ENCODE measurements around the gene KRT9. TPM values are rescaled to one million over a fixed set of nuclear protein-coding genes. Genes with fewer than 3 reads are reported as not detected.

KRT9 gene
- total and polyA plus RNA-seq, 4 donors: 0.11 TPM; not detected in 3

Other genes with a start within 250 kb of the KRT9 start
- gene KRT33A, start 221.2 kb downstream of the KRT9 start, total RNA-seq: not detected
- gene KRT33A, start 221.2 kb downstream of the KRT9 start, polyA plus RNA-seq (ENCODE audit: insufficient read length in 2 of 2): not detected
- gene KRT33B, start 202.2 kb downstream of the KRT9 start, total RNA-seq: under 1 TPM in 1 of 2 donors, not detected in 1; 0.20 TPM
- gene KRT33B, start 202.2 kb downstream of the KRT9 start, polyA plus RNA-seq (ENCODE audit: insufficient read length in 2 of 2): under 1 TPM in 1 of 2 donors, not detected in 1; 0.44 TPM
- gene KRT34, start 189.8 kb downstream of the KRT9 start, total RNA-seq: not detected
- not detected for gene KRT34, start 189.8 kb downstream of the KRT9 start, polyA plus RNA-seq (ENCODE audit: insufficient read length in 2 of 2)
- under 1 TPM in 1 of 2 donors, not detected in 1; 0.11 TPM for gene KRT31, start 174.5 kb downstream of the KRT9 start, total RNA-seq
- under 1 TPM in 1 of 2 donors, not detected in 1; 0.15 TPM for gene KRT31, start 174.5 kb downstream of the KRT9 start, polyA plus RNA-seq (ENCODE audit: insufficient read length in 2 of 2)
- gene KRT37, start 147.5 kb downstream of the KRT9 start, total RNA-seq: not detected
- gene KRT37, start 147.5 kb downstream of the KRT9 start, polyA plus RNA-seq (ENCODE audit: insufficient read length in 2 of 2): not detected
- gene KRT38, start 131.1 kb downstream of the KRT9 start, total RNA-seq: not detected
- gene KRT38, start 131.1 kb downstream of the KRT9 start, polyA plus RNA-seq (ENCODE audit: insufficient read length in 2 of 2): not detected
- not detected for gene KRT32, start 104.7 kb downstream of the KRT9 start, total RNA-seq
- not detected for gene KRT32, start 104.7 kb downstream of the KRT9 start, polyA plus RNA-seq (ENCODE audit: insufficient read length in 2 of 2)
- gene KRT35, start 90.9 kb downstream of the KRT9 start, total RNA-seq: not detected
- not detected for gene KRT35, start 90.9 kb downstream of the KRT9 start, polyA plus RNA-seq (ENCODE audit: insufficient read length in 2 of 2)
- gene KRT36, start 82.1 kb downstream of the KRT9 start, total RNA-seq: not detected
- gene KRT36, start 82.1 kb downstream of the KRT9 start, polyA plus RNA-seq (ENCODE audit: insufficient read length in 2 of 2): not detected
- under 1 TPM; 0.30 to 0.83 TPM for gene KRT13, start 66.4 kb downstream of the KRT9 start, total RNA-seq
- not detected for gene KRT13, start 66.4 kb downstream of the KRT9 start, polyA plus RNA-seq (ENCODE audit: insufficient read length in 2 of 2)
- under 1 TPM in 1 of 2 donors, not detected in 1; 0.22 TPM for gene KRT15, start 53.2 kb downstream of the KRT9 start, total RNA-seq
- gene KRT15, start 53.2 kb downstream of the KRT9 start, polyA plus RNA-seq (ENCODE audit: insufficient read length in 2 of 2): under 1 TPM; 0.18 to 0.29 TPM
- 10 to 100 TPM in 1 of 2 donors, 1 to 10 TPM in 1; 7.1 to 61.4 TPM for gene KRT19, start 43.8 kb downstream of the KRT9 start, total RNA-seq
- 10 to 100 TPM in 1 of 2 donors, 1 to 10 TPM in 1; 6.3 to 12.9 TPM for gene KRT19, start 43.8 kb downstream of the KRT9 start, polyA plus RNA-seq (ENCODE audit: insufficient read length in 2 of 2)
- gene KRT14, start 14.8 kb upstream of the KRT9 start, total RNA-seq: 1 to 10 TPM; 1.4 to 4.9 TPM
- gene KRT14, start 14.8 kb upstream of the KRT9 start, polyA plus RNA-seq (ENCODE audit: insufficient read length in 2 of 2): under 1 TPM; 0.62 to 0.82 TPM
- gene KRT16, start 40.7 kb upstream of the KRT9 start, total RNA-seq: under 1 TPM; 0.20 to 0.61 TPM
- gene KRT16, start 40.7 kb upstream of the KRT9 start, polyA plus RNA-seq (ENCODE audit: insufficient read length in 2 of 2): 1 to 10 TPM; 1.1 to 1.9 TPM
- 1 to 10 TPM in 1 of 2 donors, under 1 TPM in 1; 0.69 to 1.5 TPM for gene KRT17, start 52.5 kb upstream of the KRT9 start, total RNA-seq
- under 1 TPM in 1 of 2 donors, not detected in 1; 0.66 TPM for gene KRT17, start 52.5 kb upstream of the KRT9 start, polyA plus RNA-seq (ENCODE audit: insufficient read length in 2 of 2)
- gene EIF1, start 116.8 kb upstream of the KRT9 start, total RNA-seq: 100 to 1,000 TPM; 179 to 244 TPM
- gene EIF1, start 116.8 kb upstream of the KRT9 start, polyA plus RNA-seq (ENCODE audit: insufficient read length in 2 of 2): 100 to 1,000 TPM; 685 to 689 TPM
- gene GAST, start 140.3 kb upstream of the KRT9 start, total RNA-seq: not detected
- under 1 TPM; 0.47 to 0.57 TPM for gene GAST, start 140.3 kb upstream of the KRT9 start, polyA plus RNA-seq (ENCODE audit: insufficient read length in 2 of 2)
- gene HAP1, start 162.6 kb upstream of the KRT9 start, total RNA-seq: 10 to 100 TPM in 1 of 2 donors, 1 to 10 TPM in 1; 7.3 to 22.1 TPM
- gene HAP1, start 162.6 kb upstream of the KRT9 start, polyA plus RNA-seq (ENCODE audit: insufficient read length in 2 of 2): 10 to 100 TPM; 44.2 to 52.8 TPM
- gene JUP, start 214.7 kb upstream of the KRT9 start, total RNA-seq: 10 to 100 TPM; 15.8 to 56.0 TPM
- 10 to 100 TPM; 26.8 to 44.6 TPM for gene JUP, start 214.7 kb upstream of the KRT9 start, polyA plus RNA-seq (ENCODE audit: insufficient read length in 2 of 2)
- gene P3H4, start 239.9 kb upstream of the KRT9 start, total RNA-seq: 10 to 100 TPM; 18.8 to 39.2 TPM
- 10 to 100 TPM; 27.6 to 35.5 TPM for gene P3H4, start 239.9 kb upstream of the KRT9 start, polyA plus RNA-seq (ENCODE audit: insufficient read length in 2 of 2)
- gene FKBP10, start 240.9 kb upstream of the KRT9 start, total RNA-seq: 100 to 1,000 TPM in 1 of 2 donors, 10 to 100 TPM in 1; 56.6 to 125 TPM
- gene FKBP10, start 240.9 kb upstream of the KRT9 start, polyA plus RNA-seq (ENCODE audit: insufficient read length in 2 of 2): 100 to 1,000 TPM in 1 of 2 donors, 10 to 100 TPM in 1; 74.2 to 100 TPM

Data from spinal cord (tissue), 4 donors.